AG10803 (cell line): ENCODE data around the gene FBXL17.
A peak's percentile ranks its signal among the peaks of the same experiment; 100 is the strongest.
"Not testable (repeated sequence)": the region's sequence is repeated elsewhere in the genome, so short reads cannot be mapped to it uniquely, and the experiment has no call there.

ENCODE experiments used
- DNase-seq: peaks from one replicate; pipeline ENCODE4 v3.0.0; 2010; ENCODE audit warnings: low read depth
- H3K4me3 ChIP-seq: 2 replicates; pipeline ENCODE4 v1.5.1; 2011; ENCODE audit warnings: mild to moderate bottlenecking, low read length, control low read depth
- CTCF ChIP-seq: conservative IDR thresholded peaks from 2 replicates; pipeline ENCODE4 v1.5.1; 2011; ENCODE audit warnings: mild to moderate bottlenecking, low read length, control low read depth, inconsistent platforms

The FBXL17 gene

GRCh38 chr5:108280960-108281569 is 100.8 kb downstream of the FBXL17 start:
- H3K4me3 ChIP-seq = no peak overlapping the region
- no peak for TF ChIP-seq CTCF
- no peak for DNase-seq

- no peak for DNase-seq
- no peak overlapping the region for H3K4me3 ChIP-seq
- no peak for TF ChIP-seq CTCF
Measured at GRCh38 chr5:108280248-108280647, 101.7 kb downstream of the FBXL17 start.

- DNase-seq = no peak
- TF ChIP-seq CTCF = no peak
Measured at GRCh38 chr5:108278285-108279240, 103.3 kb downstream of the FBXL17 start.

GRCh38 chr5:108276187-108277050 is 105.5 kb downstream of the FBXL17 start:
- DNase-seq = no peak
- no peak for TF ChIP-seq CTCF
- no peak overlapping the region for H3K4me3 ChIP-seq

More at GRCh38 chr5:108278285-108279240, 103.3 kb downstream of the FBXL17 start:
- no peak overlapping the region for H3K4me3 ChIP-seq

- DNase-seq, H3K4me3 ChIP-seq: not testable (repeated sequence)
Measured at GRCh38 chr5:108274080-108274479, 107.8 kb downstream of the FBXL17 start.

GRCh38 chr5:108271127-108271526 is 110.8 kb downstream of the FBXL17 start:
- no peak overlapping the region for H3K4me3 ChIP-seq
- TF ChIP-seq CTCF = no peak
- DNase-seq = no peak

- TF ChIP-seq CTCF = no peak
- H3K4me3 ChIP-seq = no peak overlapping the region
- DNase-seq = peak; percentile 32
Measured at GRCh38 chr5:108266242-108266641, 115.7 kb downstream of the FBXL17 start.
